ENCODE data around the gene AMN.

Gene AMN

DNA sequence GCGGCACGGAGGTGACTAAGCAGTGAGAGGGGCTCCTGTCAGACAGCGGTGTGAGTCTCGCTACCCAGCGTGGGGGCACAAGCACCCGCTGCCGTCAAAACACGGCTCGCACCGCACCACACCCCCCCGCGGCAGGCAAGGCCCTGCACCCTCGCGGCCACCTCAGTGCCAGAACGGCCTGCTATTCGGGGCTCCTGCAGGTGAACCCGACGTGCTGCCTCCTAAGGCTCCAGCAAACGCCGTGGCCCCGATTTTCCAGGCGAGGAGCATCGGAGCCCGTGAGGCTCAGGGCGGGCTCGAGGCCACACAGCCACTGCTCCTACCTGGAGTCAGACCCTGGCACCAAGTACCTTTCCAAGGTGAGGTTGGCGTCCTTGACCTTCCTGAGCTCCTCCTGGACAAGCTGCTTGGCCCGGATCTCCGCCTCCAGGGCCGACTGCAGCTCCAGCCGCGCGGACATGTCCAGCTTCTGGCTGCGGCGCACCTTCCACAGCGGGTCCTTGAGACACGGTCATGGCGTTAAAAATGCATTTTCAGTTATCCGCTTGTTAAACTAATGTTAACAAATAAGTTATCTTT is 41.8 kb downstream of the AMN start:
- no peaks in the 10 kb centered on the region for H3K9me3 Mint-ChIP-seq
- no peak overlapping the region for H3K4me3 Mint-ChIP-seq
- no peak overlapping the region for H3K27ac Mint-ChIP-seq
- no peak for DNase-seq
- H3K36me3 Mint-ChIP-seq, result no peaks in the 10 kb centered on the region
- no peaks in the 10 kb centered on the region for H3K4me1 Mint-ChIP-seq
- H3K27me3 Mint-ChIP-seq, result no peaks in the 10 kb centered on the region
- CTCF ChIA-PET, result no interaction called here

GRCh38 chr14:102965282-102965681 is 42.8 kb downstream of the AMN start:
- H3K27ac Mint-ChIP-seq, result no peak overlapping the region
- no peaks in the 10 kb centered on the region for H3K27me3 Mint-ChIP-seq
- H3K4me1 Mint-ChIP-seq, result no peaks in the 10 kb centered on the region
- H3K4me3 Mint-ChIP-seq, result no peak overlapping the region
- H3K36me3 Mint-ChIP-seq, result no peaks in the 10 kb centered on the region
- CTCF ChIA-PET, result no interaction called here
- no peaks in the 10 kb centered on the region for H3K9me3 Mint-ChIP-seq
- no peak for DNase-seq

DNA sequence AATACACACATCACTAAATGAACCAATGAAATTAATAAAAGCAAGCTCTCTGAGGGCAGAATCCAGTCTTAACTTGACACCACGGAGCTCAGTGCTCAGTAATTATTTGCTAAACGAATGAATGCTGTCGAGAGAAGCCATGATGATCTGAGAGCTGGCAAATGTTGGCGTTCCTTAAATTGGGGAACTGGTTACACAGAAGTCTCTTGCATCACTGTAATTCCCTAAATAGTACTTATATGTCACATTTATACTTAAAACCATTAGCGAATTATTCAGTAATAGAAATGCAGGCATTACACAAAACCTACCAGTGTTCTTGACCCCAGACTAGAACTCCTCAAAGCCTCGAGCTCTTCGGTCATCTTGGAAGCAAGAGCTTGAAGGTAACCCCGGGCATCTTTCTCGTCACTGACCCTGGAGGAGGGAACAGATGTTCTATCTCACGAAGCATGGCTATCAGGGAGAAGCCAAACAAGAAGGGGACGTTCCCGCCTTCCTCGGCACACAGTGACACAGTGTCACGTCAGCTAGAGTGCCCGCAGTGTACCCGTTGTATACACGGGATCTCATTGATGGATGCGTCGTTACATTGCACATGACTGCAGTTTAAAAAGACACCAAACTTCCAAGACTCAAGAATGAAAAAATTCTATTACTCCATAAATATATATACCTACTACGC is 43.6 kb downstream of the AMN start:
- no peaks in the 10 kb centered on the region for H3K27me3 Mint-ChIP-seq
- DNase-seq, result no peak
- H3K9me3 Mint-ChIP-seq, result no peaks in the 10 kb centered on the region
- no peak overlapping the region for H3K4me3 Mint-ChIP-seq
- CTCF ChIA-PET, result no interaction called here
- H3K4me1 Mint-ChIP-seq, result no peaks in the 10 kb centered on the region
- H3K27ac Mint-ChIP-seq, result no peak overlapping the region
- no peaks in the 10 kb centered on the region for H3K36me3 Mint-ChIP-seq

- H3K27me3 Mint-ChIP-seq, result peaks cover 3% of the 10 kb centered on the region
- H3K27ac Mint-ChIP-seq, result no peak overlapping the region
- H3K9me3 Mint-ChIP-seq, result no peaks in the 10 kb centered on the region
- DNase-seq, result no peak
- H3K4me1 Mint-ChIP-seq, result no peaks in the 10 kb centered on the region
- no peak overlapping the region for H3K4me3 Mint-ChIP-seq
- H3K36me3 Mint-ChIP-seq, result no peaks in the 10 kb centered on the region
- CTCF ChIA-PET, result no interaction called here
Observed at GRCh38 chr14:102966681-102967505, 44.4 kb downstream of the AMN start.

DNA sequence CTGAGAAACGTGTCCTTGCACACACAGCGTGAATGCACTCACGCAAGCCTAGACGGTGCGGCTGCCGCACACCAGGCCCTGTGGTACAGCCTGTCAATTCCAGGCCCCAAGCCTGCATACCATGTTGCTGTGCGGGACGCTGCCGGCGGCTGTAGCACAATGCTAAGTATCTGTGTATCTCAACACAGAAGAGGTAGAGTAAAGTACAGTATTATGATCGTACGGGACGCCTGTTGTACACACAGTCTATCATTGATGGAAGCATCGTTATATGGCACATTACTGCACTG is 45.0 kb downstream of the AMN start:
- CTCF ChIA-PET, result no interaction called here
- no peaks in the 10 kb centered on the region for H3K36me3 Mint-ChIP-seq
- no peak overlapping the region for H3K27ac Mint-ChIP-seq
- H3K27me3 Mint-ChIP-seq, result peaks cover 4% of the 10 kb centered on the region
- DNase-seq, result no peak
- no peaks in the 10 kb centered on the region for H3K4me1 Mint-ChIP-seq
- no peak overlapping the region for H3K4me3 Mint-ChIP-seq
- H3K9me3 Mint-ChIP-seq, result no peaks in the 10 kb centered on the region

DNA sequence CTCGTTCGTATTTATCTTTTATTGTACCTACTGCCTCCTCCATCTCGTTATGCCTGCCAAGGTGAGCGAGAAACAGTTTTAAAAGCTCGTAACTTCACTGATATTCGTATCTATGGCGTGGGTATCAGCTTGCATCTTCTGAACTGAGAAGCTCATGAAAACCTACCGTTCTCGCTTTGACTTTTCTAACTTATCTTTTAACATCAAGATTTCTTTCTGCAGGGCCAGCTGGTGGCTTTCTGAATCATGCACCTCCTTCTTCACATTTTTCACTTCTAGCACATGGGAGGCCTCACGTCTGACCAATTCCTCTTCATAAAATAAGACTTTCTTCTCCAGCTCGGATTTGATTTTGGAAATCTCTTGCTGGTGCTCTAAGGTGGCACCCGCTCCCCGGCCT is 45.8 kb downstream of the AMN start:
- Mint-ChIP-seq H3K27me3 (peaks cover 4% of the 10 kb centered on the region), H3K4me3 (no peak overlapping the region), H3K27ac (no peak overlapping the region), H3K9me3 (no peaks in the 10 kb centered on the region), H3K4me1 (no peaks in the 10 kb centered on the region), H3K36me3 (no peaks in the 10 kb centered on the region)
- DNase-seq, result no peak
- CTCF ChIA-PET, result no interaction called here

DNA sequence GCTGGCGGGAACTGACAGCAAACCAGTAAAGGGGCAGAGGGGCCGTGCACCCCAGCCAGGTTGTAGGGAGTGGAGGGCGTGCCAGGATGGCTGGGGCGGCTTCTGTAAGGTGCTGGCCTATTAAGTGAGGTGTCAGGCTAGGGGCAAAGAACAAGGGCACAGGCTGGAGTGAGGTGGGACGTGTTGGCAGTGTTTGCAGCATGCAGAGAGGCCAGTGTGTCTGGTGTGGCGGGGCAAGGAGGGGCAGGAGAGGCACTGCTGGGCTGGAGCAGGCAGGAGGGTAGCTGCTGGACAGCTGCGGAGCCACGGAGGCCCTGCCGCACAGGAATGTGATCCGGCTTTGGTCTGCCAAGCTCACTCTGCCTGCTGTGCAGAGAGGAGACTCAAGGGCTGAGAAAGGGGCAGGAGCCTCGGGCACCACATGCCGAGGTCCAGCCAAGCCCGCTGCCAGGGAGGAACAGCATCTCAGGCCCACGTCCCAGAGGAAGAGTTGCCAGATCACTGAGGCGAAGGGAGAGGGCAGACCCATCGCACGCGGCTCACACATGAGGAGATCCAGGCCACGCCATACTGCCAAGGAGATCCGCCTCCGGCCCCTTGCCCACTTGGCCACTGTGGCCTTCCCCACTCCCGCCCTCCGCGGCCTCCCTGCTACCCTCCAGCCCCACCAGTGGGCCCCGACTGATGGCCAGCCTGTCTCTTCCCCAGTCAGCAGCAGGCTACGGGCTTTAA is 46.8 kb downstream of the AMN start:
- no peaks in the 10 kb centered on the region for H3K9me3 Mint-ChIP-seq
- peak overlapping the region; percentile 58 for H3K27ac Mint-ChIP-seq
- CTCF ChIA-PET, result interaction anchor here (0.7 kb wide), 1 partner anchor 55 kb away, joined by 3 read pairs; no protein-coding TSS in a partner anchor
- H3K36me3 Mint-ChIP-seq, result no peaks in the 10 kb centered on the region
- peaks cover 4% of the 10 kb centered on the region for H3K27me3 Mint-ChIP-seq
- DNase-seq, result no peak
- H3K4me3 Mint-ChIP-seq, result no peak overlapping the region
- no peaks in the 10 kb centered on the region for H3K4me1 Mint-ChIP-seq

DNA sequence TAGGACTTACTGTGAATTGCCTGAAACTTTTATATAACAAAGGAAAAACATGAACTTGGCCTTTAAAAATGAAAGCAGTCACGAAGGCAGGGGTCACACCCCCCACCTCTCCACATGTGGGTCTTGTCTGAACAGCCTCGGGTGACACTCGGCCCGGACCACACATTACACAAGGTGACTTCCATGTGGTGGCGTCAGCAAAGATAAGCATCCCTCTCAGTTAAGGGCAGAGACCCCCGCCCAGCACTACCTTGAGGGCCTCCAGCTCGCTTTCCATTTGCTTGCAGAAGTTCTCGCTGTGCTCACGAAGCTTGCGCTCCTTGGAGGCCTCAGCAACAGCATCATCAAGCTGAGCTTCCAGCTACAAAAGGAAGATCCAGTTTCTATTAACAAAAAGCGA is 47.4 kb downstream of the AMN start:
- no peak overlapping the region for H3K27ac Mint-ChIP-seq
- no peak overlapping the region for H3K4me3 Mint-ChIP-seq
- H3K4me1 Mint-ChIP-seq, result no peaks in the 10 kb centered on the region
- H3K9me3 Mint-ChIP-seq, result no peaks in the 10 kb centered on the region
- no peak for DNase-seq
- CTCF ChIA-PET, result interaction anchor here (0.7 kb wide), 1 partner anchor 54 kb away, joined by 3 read pairs; no protein-coding TSS in a partner anchor
- H3K27me3 Mint-ChIP-seq, result peaks cover 4% of the 10 kb centered on the region
- no peaks in the 10 kb centered on the region for H3K36me3 Mint-ChIP-seq

GRCh38 chr14:102970496-102970895 is 48.0 kb downstream of the AMN start:
- CTCF ChIA-PET, result no interaction called here
- no peak for DNase-seq
- Mint-ChIP-seq H3K27me3 (peaks cover 4% of the 10 kb centered on the region), H3K27ac (no peak overlapping the region), H3K4me3 (no peak overlapping the region), H3K9me3 (no peaks in the 10 kb centered on the region), H3K36me3 (no peaks in the 10 kb centered on the region), H3K4me1 (no peaks in the 10 kb centered on the region)

DNA sequence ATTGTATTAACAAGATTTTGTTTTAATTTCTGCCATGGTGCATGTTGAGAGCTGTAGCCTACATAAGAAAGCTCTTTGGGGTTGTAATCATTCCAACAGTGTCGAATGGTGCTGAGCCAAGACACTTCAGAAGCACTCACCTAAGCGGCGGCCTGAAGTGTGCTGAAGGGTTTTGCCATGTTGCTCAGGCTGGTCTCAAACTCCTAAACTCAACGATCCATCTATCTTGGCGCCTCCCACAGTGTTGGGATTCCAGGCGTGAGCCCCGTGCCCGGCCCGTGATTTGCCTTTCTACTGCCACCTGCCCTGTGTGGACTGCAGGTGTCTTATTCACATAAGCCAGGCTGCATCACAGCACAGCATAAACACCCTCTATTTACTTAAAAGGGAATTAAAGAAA is 48.9 kb downstream of the AMN start:
- H3K9me3 Mint-ChIP-seq, result no peaks in the 10 kb centered on the region
- H3K4me1 Mint-ChIP-seq, result no peaks in the 10 kb centered on the region
- H3K27me3 Mint-ChIP-seq, result peaks cover 4% of the 10 kb centered on the region
- H3K36me3 Mint-ChIP-seq, result no peaks in the 10 kb centered on the region
- no peak overlapping the region for H3K4me3 Mint-ChIP-seq
- CTCF ChIA-PET, result no interaction called here
- DNase-seq, result no peak
- no peak overlapping the region for H3K27ac Mint-ChIP-seq

- H3K4me1 Mint-ChIP-seq, result no peaks in the 10 kb centered on the region
- H3K36me3 Mint-ChIP-seq, result no peaks in the 10 kb centered on the region
- H3K4me3 Mint-ChIP-seq, result no peak overlapping the region
- H3K9me3 Mint-ChIP-seq, result no peaks in the 10 kb centered on the region
- no peak for DNase-seq
- H3K27me3 Mint-ChIP-seq, result peaks cover 4% of the 10 kb centered on the region
- CTCF ChIA-PET, result interaction anchor here (0.8 kb wide), 1 partner anchor 10 kb away, joined by 3 read pairs; no protein-coding TSS in a partner anchor
- H3K27ac Mint-ChIP-seq, result no peak overlapping the region
Observed at GRCh38 chr14:102971836-102972606, 49.6 kb downstream of the AMN start.

- Mint-ChIP-seq H3K36me3 (no peaks in the 10 kb centered on the region), H3K27me3 (peaks cover 4% of the 10 kb centered on the region), H3K4me1 (no peaks in the 10 kb centered on the region), H3K4me3 (no peak overlapping the region), H3K9me3 (no peaks in the 10 kb centered on the region), H3K27ac (no peak overlapping the region)
- DNase-seq, result no peak
- CTCF ChIA-PET, result no interaction called here
Observed at GRCh38 chr14:102973706-102974285, 51.3 kb downstream of the AMN start.

- no peaks in the 10 kb centered on the region for H3K4me1 Mint-ChIP-seq
- CTCF ChIA-PET, result no interaction called here
- H3K27ac Mint-ChIP-seq, result no peak overlapping the region
- H3K9me3 Mint-ChIP-seq, result no peaks in the 10 kb centered on the region
- DNase-seq, result no peak
- H3K4me3 Mint-ChIP-seq, result no peak overlapping the region
- H3K27me3 Mint-ChIP-seq, result peaks cover 4% of the 10 kb centered on the region
- no peaks in the 10 kb centered on the region for H3K36me3 Mint-ChIP-seq
Observed at GRCh38 chr14:102975662-102976061, 53.2 kb downstream of the AMN start.

DNA sequence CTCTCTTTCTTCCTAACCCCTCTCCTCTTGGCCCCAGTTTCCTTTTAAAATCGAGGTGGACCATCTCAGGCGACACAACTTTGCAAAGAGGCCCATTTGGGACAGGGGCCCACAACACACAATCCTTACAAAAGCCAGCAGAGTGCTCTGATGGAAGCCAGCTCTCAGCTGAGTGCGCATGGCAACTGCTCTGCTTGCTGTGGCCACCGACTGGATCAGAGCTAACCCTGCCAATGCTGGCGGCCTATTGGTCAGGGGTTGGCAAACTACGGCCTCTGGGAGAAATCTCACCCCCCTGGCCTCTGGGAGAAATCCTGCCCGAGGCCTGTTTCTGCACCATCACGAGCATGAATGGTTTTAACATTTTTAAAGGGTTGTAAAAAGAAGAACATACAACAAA is 55.0 kb downstream of the AMN start:
- Mint-ChIP-seq H3K27ac (no peak overlapping the region), H3K4me1 (no peaks in the 10 kb centered on the region), H3K36me3 (no peaks in the 10 kb centered on the region), H3K9me3 (no peaks in the 10 kb centered on the region), H3K27me3 (no peaks in the 10 kb centered on the region), H3K4me3 (no peak overlapping the region)
- no peak for DNase-seq
- CTCF ChIA-PET, result interaction anchor here (0.8 kb wide), 1 partner anchor 24 kb away, joined by 3 read pairs; no protein-coding TSS in a partner anchor

Data from activated naive CD4-positive, alpha-beta T cell treated with anti-CD3 and anti-CD28 coated beads, Interleukin-2, amount 10 ng/mL, durations not matched to agents 7 days and 5 days (primary cell).